Measurements from ENCODE around the gene COG7.

- TF ChIP-seq, protein P1, sequence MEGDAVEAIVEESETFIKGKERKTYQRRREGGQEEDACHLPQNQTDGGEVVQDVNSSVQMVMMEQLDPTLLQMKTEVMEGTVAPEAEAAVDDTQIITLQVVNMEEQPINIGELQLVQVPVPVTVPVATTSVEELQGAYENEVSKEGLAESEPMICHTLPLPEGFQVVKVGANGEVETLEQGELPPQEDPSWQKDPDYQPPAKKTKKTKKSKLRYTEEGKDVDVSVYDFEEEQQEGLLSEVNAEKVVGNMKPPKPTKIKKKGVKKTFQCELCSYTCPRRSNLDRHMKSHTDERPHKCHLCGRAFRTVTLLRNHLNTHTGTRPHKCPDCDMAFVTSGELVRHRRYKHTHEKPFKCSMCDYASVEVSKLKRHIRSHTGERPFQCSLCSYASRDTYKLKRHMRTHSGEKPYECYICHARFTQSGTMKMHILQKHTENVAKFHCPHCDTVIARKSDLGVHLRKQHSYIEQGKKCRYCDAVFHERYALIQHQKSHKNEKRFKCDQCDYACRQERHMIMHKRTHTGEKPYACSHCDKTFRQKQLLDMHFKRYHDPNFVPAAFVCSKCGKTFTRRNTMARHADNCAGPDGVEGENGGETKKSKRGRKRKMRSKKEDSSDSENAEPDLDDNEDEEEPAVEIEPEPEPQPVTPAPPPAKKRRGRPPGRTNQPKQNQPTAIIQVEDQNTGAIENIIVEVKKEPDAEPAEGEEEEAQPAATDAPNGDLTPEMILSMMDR (IDR thresholded peaks at IDR 0.05) = no peak
- TF ChIP-seq POLR2AphosphoS5 (IDR thresholded peaks at IDR 0.05; ENCODE audit: insufficient read depth in 1 of 2, low read depth in 1 of 2) (no peak), POLR2A (IDR thresholded peaks at IDR 0.05) (no peak)
Observed at GRCh38 chr16:23343643-23344612, 109.1 kb downstream of the COG7 start.

Data from vagina (tissue), 2 donors.